Smooth muscle cell (in vitro differentiated cells): ENCODE data around the gene TNNT2. TPM values are rescaled to one million over a fixed set of nuclear protein-coding genes. Genes with fewer than 3 reads are reported as not detected.

Source experiments
- DNase-seq: peaks from one replicate; lab custom pipeline; 2025; ENCODE audit not compliant: unreplicated experiment; lab: John Stamatoyannopoulos, UW
- H2AFZ ChIP-seq: fragments of 200-600 bp; sonication (generic); 2 replicates; pipeline ENCODE4 v1.6.0; 2016; ENCODE audit warnings: antibody characterized with exemption, low read depth, mild to moderate bottlenecking
- H3F3A ChIP-seq: fragments of 200-600 bp; sonication (generic); 2 replicates; pipeline ENCODE4 v1.6.0; 2017; ENCODE audit warnings: antibody characterized with exemption, low read depth
- H3K27ac ChIP-seq: fragments of 200-600 bp; sonication (generic); 2 replicates; pipeline ENCODE4 v1.5.1; 2016; ENCODE audit warnings: low read depth, mild to moderate bottlenecking
- H3K27me3 ChIP-seq: fragments of 200-600 bp; sonication (generic); 2 replicates; pipeline ENCODE4 v1.6.1; 2016; ENCODE audit warnings: low read depth, mild to moderate bottlenecking
- H3K36me3 ChIP-seq: fragments of 200-600 bp; sonication (generic); 2 replicates; pipeline ENCODE4 v1.5.1; 2016; ENCODE audit warnings: low read depth
- H3K4me1 ChIP-seq: fragments of 200-600 bp; sonication (generic); 2 replicates; pipeline ENCODE4 v1.5.1; 2016; ENCODE audit warnings: low read depth
- H3K4me2 ChIP-seq: fragments of 200-600 bp; sonication (generic); 2 replicates; pipeline ENCODE4 v1.6.0; 2016; ENCODE audit warnings: mild to moderate bottlenecking
- H3K4me3 ChIP-seq: fragments of 200-600 bp; sonication (generic); 2 replicates; pipeline ENCODE4 v1.5.1; 2016; ENCODE audit warnings: mild to moderate bottlenecking
- H3K79me2 ChIP-seq: fragments of 200-600 bp; sonication (generic); 2 replicates; pipeline ENCODE4 v1.6.0; 2016; ENCODE audit warnings: low read depth, mild to moderate bottlenecking
- H3K9ac ChIP-seq: fragments of 200-600 bp; sonication (generic); 2 replicates; pipeline ENCODE4 v1.6.0; 2016; ENCODE audit warnings: low read depth
- H3K9me3 ChIP-seq: fragments of 200-600 bp; sonication (generic); replicated peaks from 2 replicates; pipeline ENCODE4 v1.5.1; 2016; ENCODE audit warnings: low read depth
- H4K20me1 ChIP-seq: fragments of 200-600 bp; sonication (generic); 2 replicates; pipeline ENCODE4 v1.6.0; 2016; ENCODE audit warnings: low read depth
- WGBS: methylation state at CpG from one replicate; pipeline ENCODE4 v1.1.7; 2016; ENCODE audit warnings: low lambda C conversion rate; 5-methylcytosine and 5-hydroxymethylcytosine counted together
- polyA plus RNA-seq: library from polyadenylated mRNA; unstranded; fragments of >200 nt; fragmentation: Nextera tagmentation; extraction: Ambion mirVana; gene quantifications from 2 replicates; pipeline ENCODE4 v1.2.1, GENCODE V29; 2016
- total RNA-seq: library from RNA; depleted of rRNA; stranded (reverse); fragments of >200 nt; gene quantifications from 2 replicates; pipeline ENCODE4 v1.2.3, GENCODE V29; 2014
- TF ChIP-seq, protein P1 (sequence below): fragments of 200-600 bp; sonication (generic); IDR thresholded peaks from 2 replicates; pipeline ENCODE4 v1.5.1; 2017; ENCODE audit warnings: borderline replicate concordance, mild to moderate bottlenecking, antibody characterized with exemption; ENCODE audit not compliant: insufficient read depth, poor library complexity, severe bottlenecking

TNNT2 gene
- total and polyA plus RNA-seq, 2 experiments from 2014 or later, result 4.4 to 6.5 TPM

DNA sequence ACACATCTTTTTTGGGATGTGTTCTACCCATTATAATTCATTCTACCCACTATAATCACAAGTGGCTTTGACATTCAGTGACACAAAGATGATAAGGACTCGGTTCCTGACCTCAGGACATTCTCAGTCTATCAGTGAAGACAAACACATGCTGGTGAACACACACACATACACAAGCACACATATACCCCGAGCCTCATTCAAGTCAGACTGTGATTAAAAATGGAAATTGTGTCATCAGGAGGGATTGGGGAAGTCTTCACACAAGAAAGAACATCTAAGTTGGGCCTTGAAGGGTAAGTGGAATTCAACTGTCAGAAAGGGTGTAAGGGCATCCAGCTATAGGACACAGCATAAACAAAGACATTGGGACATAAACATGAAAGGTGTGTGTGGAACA lies 24.2 kb upstream of the TNNT2 start:
- WGBS, result 66% methylated on average over 2 of the region's 2 CpGs
- H3K36me3 ChIP-seq, result no peaks in the 10 kb centered on the region
- H2AFZ ChIP-seq, result no peak overlapping the region
- H3K9me3 ChIP-seq, result no peaks in the 10 kb centered on the region
- DNase-seq, result no peak
- no peak overlapping the region for H3K9ac ChIP-seq
- H3F3A ChIP-seq, result peaks cover 24% of the 10 kb centered on the region
- no peak overlapping the region for H3K4me2 ChIP-seq
- H3K79me2 ChIP-seq, result no peaks in the 10 kb centered on the region
- no peaks in the 10 kb centered on the region for H4K20me1 ChIP-seq
- no peak overlapping the region for H3K27ac ChIP-seq
- peaks cover 25% of the 10 kb centered on the region for H3K27me3 ChIP-seq
- no peak overlapping the region for H3K4me3 ChIP-seq
- H3K4me1 ChIP-seq, result peaks cover 8% of the 10 kb centered on the region
- TF ChIP-seq, protein P1, sequence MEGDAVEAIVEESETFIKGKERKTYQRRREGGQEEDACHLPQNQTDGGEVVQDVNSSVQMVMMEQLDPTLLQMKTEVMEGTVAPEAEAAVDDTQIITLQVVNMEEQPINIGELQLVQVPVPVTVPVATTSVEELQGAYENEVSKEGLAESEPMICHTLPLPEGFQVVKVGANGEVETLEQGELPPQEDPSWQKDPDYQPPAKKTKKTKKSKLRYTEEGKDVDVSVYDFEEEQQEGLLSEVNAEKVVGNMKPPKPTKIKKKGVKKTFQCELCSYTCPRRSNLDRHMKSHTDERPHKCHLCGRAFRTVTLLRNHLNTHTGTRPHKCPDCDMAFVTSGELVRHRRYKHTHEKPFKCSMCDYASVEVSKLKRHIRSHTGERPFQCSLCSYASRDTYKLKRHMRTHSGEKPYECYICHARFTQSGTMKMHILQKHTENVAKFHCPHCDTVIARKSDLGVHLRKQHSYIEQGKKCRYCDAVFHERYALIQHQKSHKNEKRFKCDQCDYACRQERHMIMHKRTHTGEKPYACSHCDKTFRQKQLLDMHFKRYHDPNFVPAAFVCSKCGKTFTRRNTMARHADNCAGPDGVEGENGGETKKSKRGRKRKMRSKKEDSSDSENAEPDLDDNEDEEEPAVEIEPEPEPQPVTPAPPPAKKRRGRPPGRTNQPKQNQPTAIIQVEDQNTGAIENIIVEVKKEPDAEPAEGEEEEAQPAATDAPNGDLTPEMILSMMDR, result no peak

DNA sequence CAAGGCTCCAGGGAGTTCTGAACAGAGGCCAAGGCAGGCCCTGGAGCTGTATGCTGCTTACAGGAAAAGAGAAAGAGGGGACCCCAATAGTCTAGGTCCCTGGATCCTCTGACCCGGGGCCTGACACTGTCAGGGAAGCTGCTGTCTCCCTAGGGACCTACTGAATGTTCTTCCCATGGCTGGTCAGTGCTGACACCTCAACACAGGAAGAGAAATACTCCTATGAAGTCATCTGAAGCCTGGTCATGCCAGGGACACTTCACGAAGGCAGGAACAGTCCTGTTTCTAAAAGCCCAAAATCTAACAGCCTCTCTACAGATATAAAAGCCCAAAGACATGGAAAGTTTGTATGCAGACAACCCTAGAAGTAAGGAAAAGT lies 23.4 kb upstream of the TNNT2 start:
- H4K20me1 ChIP-seq, result no peaks in the 10 kb centered on the region
- H3K79me2 ChIP-seq, result no peaks in the 10 kb centered on the region
- H3K36me3 ChIP-seq, result no peaks in the 10 kb centered on the region
- peaks cover 25% of the 10 kb centered on the region for H3K27me3 ChIP-seq
- WGBS, result 91% methylated on average over 2 of the region's 2 CpGs
- H3K4me1 ChIP-seq, result peaks cover 8% of the 10 kb centered on the region
- no peak overlapping the region for H3K9ac ChIP-seq
- H3F3A ChIP-seq, result peaks cover 24% of the 10 kb centered on the region
- no peak overlapping the region for H2AFZ ChIP-seq
- H3K4me2 ChIP-seq, result no peak overlapping the region
- no peak overlapping the region for H3K27ac ChIP-seq
- TF ChIP-seq, protein P1, result no peak
- no peaks in the 10 kb centered on the region for H3K9me3 ChIP-seq
- H3K4me3 ChIP-seq, result no peak overlapping the region
- no peak for DNase-seq

DNA sequence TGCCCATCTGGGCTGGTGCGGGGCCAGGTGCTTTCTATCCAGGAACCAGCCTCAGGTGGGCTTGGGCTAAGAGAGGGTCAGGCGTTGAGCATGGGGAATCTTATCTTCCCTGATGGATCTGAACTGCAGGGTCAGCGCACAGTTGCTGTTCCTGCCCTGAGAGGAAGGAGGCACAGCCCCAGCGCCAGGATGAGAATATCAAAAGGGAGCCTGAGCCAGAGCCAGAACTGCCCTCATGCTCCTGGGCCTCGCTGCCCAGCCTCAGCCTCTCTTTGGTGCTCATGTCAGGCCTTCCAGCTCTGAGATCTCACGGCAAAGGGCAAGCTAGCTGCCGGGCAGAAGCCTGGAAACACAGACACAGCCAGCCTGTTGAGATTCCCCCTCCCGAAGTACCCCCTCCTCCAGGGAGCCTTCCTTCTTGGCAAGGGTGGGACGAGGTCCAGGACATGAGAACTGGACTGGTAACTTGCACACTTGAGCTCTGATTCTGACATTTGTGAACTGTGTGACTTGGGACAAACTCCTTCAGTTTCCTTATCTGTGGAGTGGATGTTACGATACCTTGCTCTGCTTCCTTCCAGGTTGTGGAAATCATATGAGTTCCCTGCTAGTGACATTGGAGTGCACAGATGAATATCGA lies 22.9 kb upstream of the TNNT2 start:
- Histone ChIP-seq H3K9ac (no peak overlapping the region), H3F3A (peaks cover 24% of the 10 kb centered on the region), H4K20me1 (no peaks in the 10 kb centered on the region), H3K9me3 (no peaks in the 10 kb centered on the region), H3K4me3 (peak overlapping the region; percentile 48), H3K27ac (no peak overlapping the region), H3K27me3 (peaks cover 25% of the 10 kb centered on the region), H3K4me1 (peaks cover 8% of the 10 kb centered on the region), H3K4me2 (peak overlapping the region; percentile 84), H2AFZ (no peak overlapping the region), H3K36me3 (no peaks in the 10 kb centered on the region), H3K79me2 (no peaks in the 10 kb centered on the region)
- DNase-seq, result no peak
- TF ChIP-seq, protein P1, result no peak
- WGBS, result 91% methylated on average over 11 of the region's 11 CpGs
